HUDEP-2 (cell line): Measurements from ENCODE around the gene ZMIZ1.

ENCODE experiments used
- DNase-seq, 76 experiments: peaks; one replicate each; lab custom pipeline; 2025; ENCODE audit not compliant: unreplicated experiment in 76 of 76; lab: John Stamatoyannopoulos, UW

The ZMIZ1 gene

GRCh38 chr10:79293841-79294581, 225.2 kb downstream of the ZMIZ1 start:
- DNase-seq: peak in 1 of 76 experiments; percentile 11

GRCh38 chr10:79295563-79295962, 226.8 kb downstream of the ZMIZ1 start:
- no peak for DNase-seq

- no peak for DNase-seq
Observed at GRCh38 chr10:79296431-79296830, 227.7 kb downstream of the ZMIZ1 start.

- DNase-seq: peak in 38 of 76 experiments; percentile 6 to 58 (median 32)
Observed at GRCh38 chr10:79298403-79299244, 229.9 kb downstream of the ZMIZ1 start.

GRCh38 chr10:79299397-79300241, 230.9 kb downstream of the ZMIZ1 start:
- DNase-seq: peak in 2 of 76 experiments; percentile 7 to 15

- DNase-seq: no peak
Observed at GRCh38 chr10:79300711-79301110, 231.9 kb downstream of the ZMIZ1 start.

GRCh38 chr10:79301754-79302530, 233.2 kb downstream of the ZMIZ1 start:
- no peak for DNase-seq

GRCh38 chr10:79303631-79304478, 235.1 kb downstream of the ZMIZ1 start:
- DNase-seq: no peak

- DNase-seq: no peak
Observed at GRCh38 chr10:79304479-79305087, 235.8 kb downstream of the ZMIZ1 start.

GRCh38 chr10:79305515-79305914, 236.7 kb downstream of the ZMIZ1 start:
- DNase-seq: no peak

- DNase-seq: no peak
Observed at GRCh38 chr10:79305988-79306387, 237.2 kb downstream of the ZMIZ1 start.

- no peak for DNase-seq
Observed at GRCh38 chr10:79306644-79307220, 238.0 kb downstream of the ZMIZ1 start.

GRCh38 chr10:79308016-79308415, 239.2 kb downstream of the ZMIZ1 start:
- no peak for DNase-seq

- DNase-seq: no peak
Observed at GRCh38 chr10:79308969-79309665, 240.4 kb downstream of the ZMIZ1 start.

GRCh38 chr10:79310200-79310865, 241.6 kb downstream of the ZMIZ1 start:
- no peak for DNase-seq

GRCh38 chr10:79310911-79311573, 242.3 kb downstream of the ZMIZ1 start:
- DNase-seq: peak in 9 of 76 experiments; percentile 6 to 43 (median 23)
